Measurements from ENCODE around the gene INSRR. TPM values are rescaled to one million over a fixed set of nuclear protein-coding genes. Genes with fewer than 3 reads are reported as not detected.
A peak's percentile ranks its signal among the peaks of the same experiment; 100 is the strongest.

INSRR gene
- 2.9 TPM for total RNA-seq

DNA sequence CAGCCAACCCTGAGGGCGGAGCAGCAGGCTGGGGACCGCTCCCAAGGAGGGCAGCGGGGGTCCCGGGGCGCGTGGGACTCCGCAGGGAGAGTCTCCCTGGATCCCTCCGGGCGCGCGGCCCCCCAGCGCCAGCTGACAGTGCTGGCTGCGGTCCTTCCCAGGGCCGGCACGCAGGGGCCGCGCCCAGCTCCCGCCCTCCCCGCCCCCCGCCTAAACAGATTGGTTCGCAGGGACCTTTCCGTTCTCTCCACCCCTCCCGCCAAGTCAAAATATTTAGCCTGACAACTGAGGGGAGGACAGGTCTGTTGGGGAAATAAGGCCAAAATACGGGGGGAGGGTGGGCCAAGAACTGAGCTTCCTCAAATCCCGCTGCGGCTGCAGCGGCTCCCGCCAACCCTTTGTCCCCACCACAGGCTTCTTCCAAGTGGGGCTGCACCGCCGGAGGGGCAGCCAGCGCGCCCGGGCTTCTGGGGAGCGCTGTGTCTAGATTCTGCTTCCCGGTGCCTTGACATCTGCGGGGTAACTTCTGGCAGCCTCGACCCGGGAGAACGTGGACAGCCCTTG is at the start of gene INSRR:
Gene INSRR, minus strand, starts transcription at position 159 of the 564 bp plus-strand sequence. CDS start 496 bp downstream, outside the sequence.
- peaks cover 13% of the 10 kb centered on the region for H3K27me3 ChIP-seq
- no peak for DNase-seq (ENCODE audit: low spot score in 2 of 2)
- H3K27ac ChIP-seq, result no peak within 1 kb of the TSS
- intact Hi-C loops (cut with DNase I), result no loop called here
- TF ChIP-seq, protein P1, sequence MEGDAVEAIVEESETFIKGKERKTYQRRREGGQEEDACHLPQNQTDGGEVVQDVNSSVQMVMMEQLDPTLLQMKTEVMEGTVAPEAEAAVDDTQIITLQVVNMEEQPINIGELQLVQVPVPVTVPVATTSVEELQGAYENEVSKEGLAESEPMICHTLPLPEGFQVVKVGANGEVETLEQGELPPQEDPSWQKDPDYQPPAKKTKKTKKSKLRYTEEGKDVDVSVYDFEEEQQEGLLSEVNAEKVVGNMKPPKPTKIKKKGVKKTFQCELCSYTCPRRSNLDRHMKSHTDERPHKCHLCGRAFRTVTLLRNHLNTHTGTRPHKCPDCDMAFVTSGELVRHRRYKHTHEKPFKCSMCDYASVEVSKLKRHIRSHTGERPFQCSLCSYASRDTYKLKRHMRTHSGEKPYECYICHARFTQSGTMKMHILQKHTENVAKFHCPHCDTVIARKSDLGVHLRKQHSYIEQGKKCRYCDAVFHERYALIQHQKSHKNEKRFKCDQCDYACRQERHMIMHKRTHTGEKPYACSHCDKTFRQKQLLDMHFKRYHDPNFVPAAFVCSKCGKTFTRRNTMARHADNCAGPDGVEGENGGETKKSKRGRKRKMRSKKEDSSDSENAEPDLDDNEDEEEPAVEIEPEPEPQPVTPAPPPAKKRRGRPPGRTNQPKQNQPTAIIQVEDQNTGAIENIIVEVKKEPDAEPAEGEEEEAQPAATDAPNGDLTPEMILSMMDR (IDR thresholded peaks at IDR 0.05), result no peak
- H3K36me3 ChIP-seq, result no peaks in the 10 kb centered on the region
- H3K4me1 ChIP-seq, result peaks cover 3 to 21% of the 10 kb centered on the region in 2 donors
- no peaks in the 10 kb centered on the region for H3K9me3 ChIP-seq
- H3K4me3 ChIP-seq, result peak within 1 kb of the TSS; percentile 20 to 49

DNA sequence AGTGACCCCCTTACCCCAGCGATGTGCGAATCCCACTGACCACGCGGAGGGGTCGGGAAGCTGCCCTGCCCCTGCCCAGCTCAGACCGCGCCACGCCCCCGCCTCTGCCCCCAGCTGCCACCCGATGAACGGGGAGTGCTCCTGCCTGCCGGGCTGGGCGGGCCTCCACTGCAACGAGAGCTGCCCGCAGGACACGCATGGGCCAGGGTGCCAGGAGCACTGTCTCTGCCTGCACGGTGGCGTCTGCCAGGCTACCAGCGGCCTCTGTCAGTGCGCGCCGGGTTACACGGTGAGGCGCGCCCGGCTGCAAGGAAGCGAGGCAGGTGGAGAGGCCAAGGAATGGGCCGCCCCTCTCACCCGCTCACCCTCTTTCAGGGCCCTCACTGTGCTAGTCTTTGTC is 49.6 kb upstream of the INSRR start:
- no peak overlapping the region for H3K4me3 ChIP-seq
- no peaks in the 10 kb centered on the region for H3K9me3 ChIP-seq
- no peak overlapping the region for H3K27ac ChIP-seq
- peaks cover 23 to 38% of the 10 kb centered on the region in 2 donors for H3K36me3 ChIP-seq
- DNase-seq (ENCODE audit: low spot score in 2 of 2), result no peak
- no peaks in the 10 kb centered on the region for H3K27me3 ChIP-seq
- no peaks in the 10 kb centered on the region for H3K4me1 ChIP-seq
- intact Hi-C loops (cut with DNase I), result no loop called here
- TF ChIP-seq, protein P1 (IDR thresholded peaks at IDR 0.05), result no peak

DNA sequence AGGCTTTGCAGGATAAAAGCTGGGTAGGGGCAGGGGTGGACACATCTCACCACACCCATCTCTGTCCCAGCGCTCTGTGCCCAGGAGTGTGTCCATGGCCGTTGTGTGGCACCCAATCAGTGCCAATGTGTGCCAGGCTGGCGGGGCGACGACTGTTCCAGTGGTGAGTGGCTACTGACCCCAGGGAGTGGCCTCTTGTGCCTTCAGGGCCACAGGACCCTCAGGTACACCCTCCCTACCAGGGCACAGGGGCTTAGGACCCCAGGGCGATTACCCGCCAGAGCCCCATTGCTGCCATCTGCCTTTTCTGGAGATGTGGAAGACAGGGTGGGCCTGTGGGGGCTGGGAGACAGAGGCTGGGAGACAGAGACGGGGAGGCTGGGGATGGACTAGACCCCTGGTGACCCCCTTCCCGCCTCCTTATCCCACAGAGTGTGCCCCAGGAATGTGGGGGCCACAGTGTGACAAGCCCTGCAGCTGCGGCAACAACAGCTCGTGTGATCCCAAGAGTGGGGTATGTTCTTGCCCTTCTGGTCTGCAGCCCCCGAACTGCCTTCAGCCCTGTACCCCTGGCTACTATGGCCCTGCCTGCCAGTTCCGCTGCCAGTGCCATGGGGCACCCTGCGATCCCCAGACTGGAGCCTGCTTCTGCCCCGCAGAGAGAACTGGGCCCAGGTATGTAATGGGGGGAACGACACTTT is 47.4 kb upstream of the INSRR start:
- Histone ChIP-seq H3K9me3 (no peaks in the 10 kb centered on the region), H3K36me3 (peaks cover 23 to 34% of the 10 kb centered on the region in 2 donors), H3K27ac (no peak overlapping the region), H3K27me3 (no peaks in the 10 kb centered on the region), H3K4me1 (no peaks in the 10 kb centered on the region), H3K4me3 (no peak overlapping the region)
- TF ChIP-seq, protein P1 (IDR thresholded peaks at IDR 0.05), result no peak
- intact Hi-C loops (cut with DNase I), result no loop called here
- no peak for DNase-seq (ENCODE audit: low spot score in 2 of 2)

DNA sequence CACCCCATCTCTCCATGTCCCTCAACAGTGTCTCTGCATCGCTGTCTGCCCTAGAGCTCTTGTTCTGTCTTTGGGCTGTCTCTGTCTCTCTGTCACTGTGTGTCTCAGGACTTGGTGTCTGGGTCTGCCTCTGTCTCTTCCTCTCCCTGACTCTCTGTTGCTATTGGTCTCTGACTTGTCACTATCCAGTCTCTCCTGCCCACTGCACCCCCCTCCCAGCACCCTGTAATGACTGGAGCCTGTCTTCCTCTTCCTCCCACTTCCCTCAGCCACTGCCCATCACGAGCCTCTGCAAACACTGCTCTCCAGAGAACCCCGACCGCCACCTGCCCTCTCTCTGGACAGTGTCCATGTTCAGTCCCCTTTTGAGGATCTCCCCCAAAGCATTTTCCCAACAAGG is 46.7 kb upstream of the INSRR start:
- H3K27me3 ChIP-seq, result no peaks in the 10 kb centered on the region

DNA sequence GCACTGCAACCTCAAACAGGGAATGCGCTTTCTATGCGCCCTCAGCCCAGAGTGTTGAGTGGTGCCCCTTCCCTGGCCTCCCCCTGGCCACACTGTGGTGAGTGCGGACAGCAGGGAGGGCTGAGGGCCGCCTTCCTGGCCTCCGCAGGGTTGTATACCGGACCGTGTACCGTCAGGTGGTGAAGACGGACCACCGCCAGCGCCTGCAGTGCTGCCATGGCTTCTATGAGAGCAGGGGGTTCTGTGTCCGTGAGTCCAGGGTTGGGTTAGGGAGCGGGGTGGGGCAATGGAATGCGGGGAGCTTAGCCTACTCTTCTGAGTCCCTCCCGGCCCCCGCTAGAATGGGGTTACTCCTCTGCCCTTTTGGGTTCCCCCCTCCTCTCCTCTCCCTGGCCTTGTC is 46.3 kb upstream of the INSRR start:
- H3K4me1 ChIP-seq, result no peaks in the 10 kb centered on the region

More for the DNA sequence above, 46.7 kb upstream of the INSRR start:
- Histone ChIP-seq H3K4me3 (no peak overlapping the region), H3K36me3 (peaks cover 23 to 34% of the 10 kb centered on the region in 2 donors), H3K27ac (no peak overlapping the region), H3K9me3 (no peaks in the 10 kb centered on the region), H3K4me1 (no peaks in the 10 kb centered on the region)
- TF ChIP-seq, protein P1 (IDR thresholded peaks at IDR 0.05), result no peak
- intact Hi-C loops (cut with DNase I), result no loop called here
- DNase-seq (ENCODE audit: low spot score in 2 of 2), result no peak

More for the DNA sequence above, 46.3 kb upstream of the INSRR start:
- no peaks in the 10 kb centered on the region for H3K9me3 ChIP-seq
- no peaks in the 10 kb centered on the region for H3K27me3 ChIP-seq
- H3K27ac ChIP-seq, result no peak overlapping the region
- no peak overlapping the region for H3K4me3 ChIP-seq
- TF ChIP-seq, protein P1 (IDR thresholded peaks at IDR 0.05), result no peak
- intact Hi-C loops (cut with DNase I), result no loop called here
- H3K36me3 ChIP-seq, result peaks cover 23 to 34% of the 10 kb centered on the region in 2 donors
- no peak for DNase-seq (ENCODE audit: low spot score in 2 of 2)
